Measurements from ENCODE around the gene CDH11.

DNA sequence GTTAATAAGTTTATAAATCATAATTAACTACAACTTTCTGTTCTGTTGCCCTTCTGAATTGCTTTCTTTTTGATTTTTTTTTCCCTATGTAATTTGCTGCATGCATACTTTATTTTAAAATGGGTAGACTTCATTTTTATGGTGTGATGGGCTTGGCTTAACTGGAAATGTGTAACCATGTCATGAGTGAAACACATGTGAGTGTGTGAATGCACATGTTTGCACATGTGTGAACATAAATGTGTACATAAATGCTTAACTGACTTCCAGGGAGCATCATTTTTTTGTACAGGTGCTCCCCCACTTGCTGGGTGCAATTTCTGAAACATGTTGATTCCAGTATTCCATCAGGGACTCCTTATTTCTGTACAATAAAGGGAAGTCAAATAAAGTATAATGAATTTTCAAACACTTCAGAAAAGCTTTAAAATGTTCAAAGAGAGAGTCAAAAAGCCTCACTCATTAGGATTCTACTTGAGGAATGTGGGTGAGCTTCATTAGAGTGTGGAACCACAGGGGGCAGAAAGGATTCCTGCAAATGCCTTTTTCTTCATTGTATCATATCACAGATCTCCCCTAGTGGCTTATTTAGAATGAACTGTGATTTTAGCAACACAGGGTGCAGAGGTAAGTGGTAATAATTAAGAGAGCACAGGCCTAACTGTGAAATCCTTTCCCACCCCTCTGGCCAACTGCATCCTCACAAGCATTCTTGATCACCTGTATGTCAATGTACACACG, 31.7 kb upstream of the CDH11 start:
- TF ChIP-seq, protein P1, sequence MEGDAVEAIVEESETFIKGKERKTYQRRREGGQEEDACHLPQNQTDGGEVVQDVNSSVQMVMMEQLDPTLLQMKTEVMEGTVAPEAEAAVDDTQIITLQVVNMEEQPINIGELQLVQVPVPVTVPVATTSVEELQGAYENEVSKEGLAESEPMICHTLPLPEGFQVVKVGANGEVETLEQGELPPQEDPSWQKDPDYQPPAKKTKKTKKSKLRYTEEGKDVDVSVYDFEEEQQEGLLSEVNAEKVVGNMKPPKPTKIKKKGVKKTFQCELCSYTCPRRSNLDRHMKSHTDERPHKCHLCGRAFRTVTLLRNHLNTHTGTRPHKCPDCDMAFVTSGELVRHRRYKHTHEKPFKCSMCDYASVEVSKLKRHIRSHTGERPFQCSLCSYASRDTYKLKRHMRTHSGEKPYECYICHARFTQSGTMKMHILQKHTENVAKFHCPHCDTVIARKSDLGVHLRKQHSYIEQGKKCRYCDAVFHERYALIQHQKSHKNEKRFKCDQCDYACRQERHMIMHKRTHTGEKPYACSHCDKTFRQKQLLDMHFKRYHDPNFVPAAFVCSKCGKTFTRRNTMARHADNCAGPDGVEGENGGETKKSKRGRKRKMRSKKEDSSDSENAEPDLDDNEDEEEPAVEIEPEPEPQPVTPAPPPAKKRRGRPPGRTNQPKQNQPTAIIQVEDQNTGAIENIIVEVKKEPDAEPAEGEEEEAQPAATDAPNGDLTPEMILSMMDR (IDR thresholded peaks at IDR 0.05), result no peak
- TF ChIP-seq POLR2A (IDR thresholded peaks at IDR 0.05) (no peak), EP300 (IDR thresholded peaks at IDR 0.05) (no peak)

Data from sigmoid colon (tissue), 4 donors.